HCT116 (cell line): ENCODE data around the gene ANKS1A. TPM values are rescaled to one million over a fixed set of nuclear protein-coding genes. Genes with fewer than 3 reads are reported as not detected.

Experiments used
- ATAC-seq: fragments of 200-7000 bp; cut with Tn5 transposase; 2 replicates; pipeline ENCODE4 v1.9.1; 2020; ENCODE audit warnings: mild to moderate bottlenecking, moderate library complexity
- BruUV-seq: library from RNA; stranded (reverse); fragments of 400-500 nt; replicated peaks from 2 replicates; lab custom pipeline; 2021; lab: Mats Ljungman, UMichigan
- CTCF ChIA-PET: fragments of 300-600 bp; sonication (Branson Sonifier 250); formaldehyde crosslinking; loops from one replicate; lab custom pipeline; 2021; ENCODE audit warnings: antibody characterized with exemption; lab: Charles Lee
- POLR2A ChIA-PET: fragments of 300-600, 350-600 bp; sonication (Branson Sonifier 250); formaldehyde crosslinking; loops from one replicate; lab custom pipeline; 2021; ENCODE audit warnings: antibody characterized with exemption; lab: Charles Lee
- RAD21 ChIA-PET, 2 experiments: fragments of 300-600 bp; sonication (Branson Sonifier 250); formaldehyde crosslinking; loops; one replicate each; lab custom pipeline; 2023; ENCODE audit warnings: low total read pairs in 2 of 2; ENCODE audit not compliant: uncharacterized antibody in 2 of 2, unreplicated experiment in 2 of 2, low non-redundant PET in 1 of 2; lab: Charles Lee
- DNase-seq: peaks from one replicate; pipeline ENCODE4 v3.0.0-alpha.2; 2010; ENCODE audit warnings: low read depth, low spot score
- H2AFZ ChIP-seq: fragments of 200-600 bp; shearing (Covaris generic), sonication (generic); 2 replicates; pipeline ENCODE4 v1.6.1; 2017; ENCODE audit warnings: low read depth, mixed run types, mixed read lengths, antibody characterized with exemption, low read length; ENCODE audit not compliant: poor library complexity, severe bottlenecking
- H3K27ac ChIP-seq: 2 replicates; pipeline ENCODE4 v1.5.1; 2012; ENCODE audit warnings: low read depth, low read length
- H3K27me3 ChIP-seq: fragments of 200-600 bp; sonication (generic); 2 replicates; pipeline ENCODE4 v1.6.1; 2016; ENCODE audit warnings: mixed run types, low read length, mixed read lengths; ENCODE audit not compliant: insufficient read depth
- H3K36me3 ChIP-seq, 2 experiments: fragments of 200-500 bp in 1 of 2; fragments of 200-600 bp in 1 of 2; sonication (Bioruptor generic) in 1 of 2; sonication (generic) in 1 of 2; 2 replicates each; pipeline versions ENCODE4 v1.5.1 to v1.6.1; 2014 to 2016; ENCODE audit warnings: low read length in 2 of 2, inconsistent platforms in 1 of 2, mixed read lengths in 1 of 2, mixed run types in 1 of 2; ENCODE audit not compliant: insufficient read depth in 2 of 2, control insufficient read depth in 1 of 2
- H3K4me1 ChIP-seq, 2 experiments: fragments of 200-600 bp in 1 of 2; sonication (generic) in 1 of 2; 2 replicates each; pipeline versions ENCODE4 v1.5.1 to v1.6.1; 2012 to 2017; ENCODE audit warnings: low read length in 2 of 2, inconsistent platforms in 1 of 2, mild to moderate bottlenecking in 1 of 2, mixed read lengths in 1 of 2, mixed run types in 1 of 2, moderate library complexity in 1 of 2; ENCODE audit not compliant: insufficient read depth in 2 of 2, control insufficient read depth in 1 of 2
- H3K4me2 ChIP-seq: fragments of 200-600 bp; sonication (generic); 2 replicates; pipeline ENCODE4 v1.6.1; 2017; ENCODE audit warnings: mixed run types, low read length, mixed read lengths
- H3K4me3 ChIP-seq, 2 experiments: fragments of 200-600 bp in 1 of 2; sonication (generic) in 1 of 2; replicated peaks in 1 of 2; 2 replicates each; pipeline ENCODE4 v1.5.1; 2011 to 2016; ENCODE audit warnings: low read length in 2 of 2, control low read depth in 1 of 2, low read depth in 1 of 2, mild to moderate bottlenecking in 1 of 2, mixed read lengths in 1 of 2, mixed run types in 1 of 2
- H3K79me2 ChIP-seq: fragments of 200-600 bp; sonication (generic); 2 replicates; pipeline ENCODE4 v1.6.1; 2017; ENCODE audit warnings: mild to moderate bottlenecking, mixed run types, low read length, moderate library complexity, mixed read lengths; ENCODE audit not compliant: insufficient read depth
- H3K9ac ChIP-seq: fragments of 200-600 bp; sonication (generic); 2 replicates; pipeline ENCODE4 v1.6.1; 2016; ENCODE audit warnings: low read length, mixed read lengths
- H3K9me2 ChIP-seq: fragments of 200-600 bp; sonication (generic), shearing (Covaris generic); 2 replicates; pipeline ENCODE4 v1.6.1; 2017; ENCODE audit warnings: mixed run types, mild to moderate bottlenecking, moderate library complexity; ENCODE audit not compliant: insufficient read depth
- H3K9me3 ChIP-seq, 2 experiments: fragments of 200-500 bp in 1 of 2; fragments of 200-600 bp in 1 of 2; sonication (Bioruptor generic) in 1 of 2; sonication (generic) in 1 of 2; 2 replicates each; pipeline ENCODE4 v1.6.1; 2014 to 2017; ENCODE audit warnings: low read length in 2 of 2, mixed read lengths in 2 of 2, inconsistent platforms in 1 of 2, low read depth in 1 of 2, mild to moderate bottlenecking in 1 of 2, mixed run types in 1 of 2, moderate library complexity in 1 of 2; ENCODE audit not compliant: control insufficient read depth in 1 of 2, insufficient read depth in 1 of 2
- H4K20me1 ChIP-seq: fragments of 200-600 bp; sonication (generic), shearing (Covaris generic); 2 replicates; pipeline ENCODE4 v1.6.1; 2017; ENCODE audit warnings: mixed run types, mild to moderate bottlenecking, moderate library complexity; ENCODE audit not compliant: insufficient read depth
- ATF3 ChIP-seq: IDR thresholded peaks from 2 replicates; pipeline ENCODE4 v1.6.1; 2012
- CBX3 ChIP-seq: IDR thresholded peaks from 2 replicates; pipeline ENCODE4 v1.6.1; 2012; ENCODE audit warnings: low read depth
- CEBPB ChIP-seq: IDR thresholded peaks from 2 replicates; pipeline ENCODE4 v1.6.1; 2012; ENCODE audit warnings: low read depth
- EGR1 ChIP-seq: IDR thresholded peaks from 2 replicates; pipeline ENCODE4 v1.6.1; 2012; ENCODE audit warnings: low read depth
- ELF1 ChIP-seq: IDR thresholded peaks from 2 replicates; pipeline ENCODE4 v1.6.1; 2012; ENCODE audit warnings: low read depth, borderline replicate concordance
- EZH2 ChIP-seq: fragments of 200-600 bp; sonication (generic); IDR thresholded peaks from 2 replicates; pipeline ENCODE4 v1.6.1; 2017; ENCODE audit warnings: antibody characterized with exemption, mixed run types
- EZH2phosphoT487 ChIP-seq: fragments of 200-600 bp; IDR thresholded peaks from 2 replicates; pipeline ENCODE4 v1.6.1; 2018; ENCODE audit warnings: antibody characterized with exemption, borderline replicate concordance
- FOSL1 ChIP-seq: IDR thresholded peaks from 2 replicates; pipeline ENCODE4 v1.6.1; 2012; ENCODE audit warnings: low read depth
- JUND ChIP-seq: IDR thresholded peaks from 2 replicates; pipeline ENCODE4 v1.6.1; 2012
- MAX ChIP-seq: IDR thresholded peaks from 2 replicates; pipeline ENCODE4 v1.6.1; 2012
- POLR2A ChIP-seq: IDR thresholded peaks from 2 replicates; pipeline ENCODE4 v1.7.0; 2011; ENCODE audit warnings: borderline replicate concordance; ENCODE audit not compliant: insufficient read depth, insufficient read length; ENCODE audit errors: extremely low read depth
- POLR2AphosphoS5 ChIP-seq: IDR thresholded peaks from 2 replicates; pipeline ENCODE4 v1.6.1; 2011; ENCODE audit warnings: mild to moderate bottlenecking, low read depth, low read length, moderate library complexity
- RAD21 ChIP-seq: IDR thresholded peaks from 2 replicates; pipeline ENCODE4 v1.6.1; 2012; ENCODE audit warnings: low read depth, mild to moderate bottlenecking
- REST ChIP-seq: IDR thresholded peaks from 2 replicates; pipeline ENCODE4 v1.6.1; 2012; ENCODE audit warnings: low read depth
- SIN3A ChIP-seq: IDR thresholded peaks from 2 replicates; pipeline ENCODE4 v1.6.1; 2012; ENCODE audit warnings: low read depth
- SP1 ChIP-seq: IDR thresholded peaks from 2 replicates; pipeline ENCODE4 v1.6.1; 2012; ENCODE audit warnings: low read depth
- SRF ChIP-seq: IDR thresholded peaks from 2 replicates; pipeline ENCODE4 v1.6.1; 2012; ENCODE audit warnings: low read depth
- YY1 ChIP-seq: IDR thresholded peaks from 2 replicates; pipeline ENCODE4 v1.6.1; 2011; ENCODE audit warnings: low read length, low read depth, moderate library complexity, mild to moderate bottlenecking; ENCODE audit not compliant: insufficient replicate concordance; ENCODE audit errors: extremely low read depth
- ZFX ChIP-seq: fragments of 450-650 bp; IDR thresholded peaks from 2 replicates; pipeline ENCODE4 v1.6.1; 2017
- intact Hi-C: fragments of 100-400 bp; cut with micrococcal nuclease; formaldehyde crosslinking; loops from 2 replicates; pipeline ENCODE4 v1.10.0; 2022
- total RNA-seq: library from RNA; stranded (reverse); gene quantifications from one replicate; pipeline ENCODE4 v1.2.1, GENCODE V29; 2021; ENCODE audit not compliant: unreplicated experiment

ANKS1A gene
- total RNA-seq, 1 experiment from 2014 or later, result 20.6 TPM

GRCh38 chr6:35027807-35028206 is 138.8 kb downstream of the ANKS1A start:
- ChIA-PET POLR2A (no interaction called here), CTCF (no interaction called here), RAD21 (no interaction called here)
- no peak for ATAC-seq
- BruUV-seq, result no TSS peak
- Histone ChIP-seq H3K9me2 (no peaks in the 10 kb centered on the region), H4K20me1 (no peaks in the 10 kb centered on the region), H3K9ac (no peak overlapping the region), H3K36me3 (no peaks in the 10 kb centered on the region), H3K27ac (no peak overlapping the region), H3K9me3 (no peaks in the 10 kb centered on the region), H3K4me1 (peaks cover 26 to 32% of the 10 kb centered on the region in 2 experiments), H3K4me2 (no peak overlapping the region), H2AFZ (no peak overlapping the region), H3K4me3 (no peak overlapping the region), H3K79me2 (no peaks in the 10 kb centered on the region), H3K27me3 (no peaks in the 10 kb centered on the region)
- intact Hi-C loops, result no loop called here
- TF ChIP-seq POLR2AphosphoS5 (no peak), CBX3 (no peak), SRF (no peak), EGR1 (no peak), ATF3 (no peak), EZH2phosphoT487 (no peak), JUND (no peak), EZH2 (no peak), YY1 (no peak), FOSL1 (no peak), MAX (no peak), POLR2A (no peak), CEBPB (no peak), SIN3A (no peak), REST (no peak), SP1 (no peak), ZFX (no peak), ELF1 (no peak), RAD21 (no peak)
- DNase-seq, result no peak
